Stimulated activated CD4-positive, alpha-beta T cell treated with anti-CD3 and anti-CD28 coated beads, TNF-alpha, amount 100 ng/mL, for 4 hours (primary cell): ENCODE results near the gene PPP3CA.
"Not testable (repeated sequence)": the region's sequence is repeated elsewhere in the genome, so short reads cannot be mapped to it uniquely, and the experiment has no call there.

Experiments used
- DNase-seq, 3 experiments: peaks; one replicate each; pipeline ENCODE4 v3.0.0-alpha.2; 2020; ENCODE audit warnings: low read depth in 3 of 3

The PPP3CA gene

GRCh38 chr4:101254776-101255175, 92.5 kb downstream of the PPP3CA start:
- no peak for DNase-seq

- DNase-seq = no peak
These were observed 94.2 kb downstream of the PPP3CA start for GRCh38 chr4:101253121-101253520.

- no peak for DNase-seq
These were observed 94.6 kb downstream of the PPP3CA start for GRCh38 chr4:101252721-101253120.

- DNase-seq = no peak
These were observed 96.1 kb downstream of the PPP3CA start for GRCh38 chr4:101251261-101251660.

GRCh38 chr4:101244349-101244748, 103.0 kb downstream of the PPP3CA start:
- DNase-seq = no peak

GRCh38 chr4:101242441-101242840, 104.9 kb downstream of the PPP3CA start:
- DNase-seq = no peak

- DNase-seq = no peak
These were observed 107.2 kb downstream of the PPP3CA start for GRCh38 chr4:101240099-101240498.

- DNase-seq = no peak
These were observed 107.7 kb downstream of the PPP3CA start for GRCh38 chr4:101239665-101240064.

GRCh38 chr4:101238706-101239105, 108.6 kb downstream of the PPP3CA start:
- no peak for DNase-seq

GRCh38 chr4:101237773-101238172, 109.6 kb downstream of the PPP3CA start:
- no peak for DNase-seq

- no peak for DNase-seq
These were observed 111.2 kb downstream of the PPP3CA start for GRCh38 chr4:101236097-101236496.

GRCh38 chr4:101234141-101234540, 113.2 kb downstream of the PPP3CA start:
- not testable (repeated sequence) for DNase-seq

GRCh38 chr4:101232074-101232776, 115.1 kb downstream of the PPP3CA start:
- DNase-seq = no peak

- DNase-seq = no peak
These were observed 116.4 kb downstream of the PPP3CA start for GRCh38 chr4:101230801-101231426.

- DNase-seq = no peak
These were observed 118.2 kb downstream of the PPP3CA start for GRCh38 chr4:101229116-101229515.

GRCh38 chr4:101227715-101228114, 119.6 kb downstream of the PPP3CA start:
- DNase-seq = no peak

GRCh38 chr4:101224358-101225218, 122.7 kb downstream of the PPP3CA start:
- no peak for DNase-seq

- no peak for DNase-seq
These were observed 125.0 kb downstream of the PPP3CA start for GRCh38 chr4:101222156-101222845.

GRCh38 chr4:101221294-101221693, 126.0 kb downstream of the PPP3CA start:
- DNase-seq = no peak

- DNase-seq = no peak
These were observed 128.4 kb downstream of the PPP3CA start for GRCh38 chr4:101218894-101219293.

- no peak for DNase-seq
These were observed 129.0 kb downstream of the PPP3CA start for GRCh38 chr4:101218346-101218745.
